Mucosa of rectum (tissue), 2 donors: ENCODE measurements around the gene ENTPD2.

ENCODE experiments used
- H3K27ac ChIP-seq, 2 donors: one replicate each; pipeline ENCODE4 v1.7.0; 2013; ENCODE audit warnings: inconsistent platforms in 2 of 2, low read depth in 2 of 2, low read length in 2 of 2
- H3K27me3 ChIP-seq, 2 donors: one replicate each; pipeline ENCODE4 v1.7.0; 2013; ENCODE audit warnings: low read length in 2 of 2; ENCODE audit not compliant: control insufficient read depth in 2 of 2, insufficient read depth in 2 of 2
- H3K36me3 ChIP-seq, 2 donors: one replicate each; pipeline ENCODE4 v1.7.0; 2013; ENCODE audit warnings: low read length in 2 of 2; ENCODE audit not compliant: control insufficient read depth in 2 of 2, insufficient read depth in 2 of 2
- H3K4me1 ChIP-seq, 2 donors: one replicate each; pipeline ENCODE4 v1.7.0; 2013; ENCODE audit warnings: low read length in 2 of 2, mild to moderate bottlenecking in 1 of 2; ENCODE audit not compliant: control insufficient read depth in 2 of 2, insufficient read depth in 2 of 2
- H3K4me3 ChIP-seq, 2 donors: one replicate each; pipeline ENCODE4 v1.7.0; 2013; ENCODE audit warnings: low read length in 2 of 2
- H3K9ac ChIP-seq, 2 donors: one replicate each; pipeline ENCODE4 v1.7.0; 2013; ENCODE audit warnings: low read length in 2 of 2, low read depth in 1 of 2, mild to moderate bottlenecking in 1 of 2
- H3K9me3 ChIP-seq, 2 donors: one replicate each; pipeline ENCODE4 v1.7.0; 2013; ENCODE audit warnings: low read length in 2 of 2; ENCODE audit not compliant: control insufficient read depth in 2 of 2
- donor health status: healthy.
- donor health status: Normal muscosa, but diverticular disease.

Gene ENTPD2

GRCh38 chr9:137087409-137087925, 33.6 kb upstream of the ENTPD2 start:
- Histone ChIP-seq H3K4me3 (peak overlapping the region; percentile 77 to 85), H3K36me3 (peaks cover 3 to 11% of the 10 kb centered on the region in 2 donors), H3K9me3 (no peaks in the 10 kb centered on the region), H3K27ac (peak overlapping the region; percentile 94 to 95), H3K4me1 (peaks cover 17 to 19% of the 10 kb centered on the region in 2 donors), H3K9ac (peak overlapping the region; percentile 68 to 88), H3K27me3 (no peaks in the 10 kb centered on the region)

DNA sequence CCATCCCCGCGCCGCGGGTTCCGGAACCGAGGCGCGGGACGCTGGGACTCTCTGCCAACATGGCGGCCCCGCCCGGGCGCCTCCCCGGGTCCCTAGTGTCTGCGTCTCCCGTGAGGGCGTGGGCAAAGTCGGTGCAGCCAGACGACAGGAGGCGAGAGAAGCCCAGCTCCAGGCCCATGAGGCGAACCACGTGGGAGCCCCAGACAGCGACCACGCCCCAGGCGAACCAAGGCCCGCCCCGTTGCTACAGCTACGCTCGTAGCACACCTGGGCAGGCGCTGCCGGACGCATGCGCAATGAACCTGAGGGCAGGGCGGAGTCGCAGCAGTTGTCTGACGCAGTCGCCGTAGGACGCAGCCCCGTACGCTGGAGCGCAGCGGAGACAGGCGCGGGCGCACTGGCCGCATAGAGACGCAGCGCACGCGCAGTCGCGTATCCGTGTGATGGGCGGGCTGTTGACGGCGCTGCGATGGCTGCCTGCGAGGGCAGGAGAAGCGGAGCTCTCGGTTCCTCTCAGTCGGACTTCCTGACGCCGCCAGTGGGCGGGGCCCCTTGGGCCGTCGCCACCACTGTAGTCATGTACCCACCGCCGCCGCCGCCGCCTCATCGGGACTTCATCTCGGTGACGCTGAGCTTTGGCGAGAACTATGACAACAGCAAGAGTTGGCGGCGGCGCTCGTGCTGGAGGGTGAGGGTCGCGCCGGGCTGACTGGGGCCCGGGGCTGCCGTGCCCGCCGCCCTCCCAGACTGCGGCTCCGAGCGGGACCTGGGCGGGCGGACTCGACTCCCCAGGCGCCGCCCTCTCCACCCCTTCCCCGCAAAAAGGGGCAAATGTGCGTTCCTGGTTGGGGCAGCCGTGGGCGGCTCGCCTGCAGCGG, 32.9 kb upstream of the ENTPD2 start, which contains the start of gene MAN1B1:
Gene MAN1B1, plus strand, starts transcription at position 455 of the 878 bp plus-strand sequence. Its CDS starts 15 bp downstream, at position 470.
- H3K4me3 ChIP-seq: peak within 1 kb of the TSS; percentile 77 to 85
- H3K9me3 ChIP-seq: no peaks in the 10 kb centered on the region
- peaks cover 3 to 15% of the 10 kb centered on the region in 2 donors for H3K36me3 ChIP-seq
- H3K27ac ChIP-seq: peak within 1 kb of the TSS; percentile 94 to 95
- H3K4me1 ChIP-seq: peaks cover 17 to 19% of the 10 kb centered on the region in 2 donors
- H3K9ac ChIP-seq: peak within 1 kb of the TSS; percentile 75 to 88
- H3K27me3 ChIP-seq: no peaks in the 10 kb centered on the region

DNA sequence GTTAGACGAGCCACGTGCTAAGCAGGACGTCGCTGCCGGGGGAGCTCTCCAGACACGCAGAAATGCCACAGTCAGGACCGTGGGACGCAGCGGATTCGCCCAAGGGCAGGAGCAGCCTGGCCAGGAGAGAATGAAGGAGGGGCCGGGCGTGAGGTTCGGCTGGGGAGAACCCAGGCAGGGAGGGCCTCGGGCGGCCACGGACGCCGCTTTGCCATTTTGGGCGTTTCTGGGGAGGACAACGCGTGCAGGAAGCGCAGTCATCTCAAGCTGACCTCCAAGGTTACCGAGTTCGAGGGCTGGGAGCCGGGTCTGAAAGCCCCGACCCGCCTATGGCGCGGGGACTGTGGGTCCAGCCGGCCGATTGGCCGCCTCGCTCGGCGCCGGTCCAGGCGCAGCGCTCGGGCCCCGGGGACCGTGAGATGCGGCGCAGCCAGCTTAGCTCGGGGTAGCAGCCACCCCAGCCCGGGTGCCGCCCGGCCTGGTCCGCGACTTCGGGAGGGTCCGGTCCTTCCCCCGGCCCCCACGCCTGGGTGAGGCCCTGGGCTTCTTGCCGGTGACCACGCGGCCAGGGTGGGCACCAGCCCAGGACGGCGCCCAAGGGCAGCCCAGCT, 32.2 kb upstream of the ENTPD2 start:
- H3K4me1 ChIP-seq: peaks cover 17 to 19% of the 10 kb centered on the region in 2 donors
- H3K4me3 ChIP-seq: peak overlapping the region; percentile 77 to 85
- peaks cover 3 to 15% of the 10 kb centered on the region in 2 donors for H3K36me3 ChIP-seq
- no peaks in the 10 kb centered on the region for H3K27me3 ChIP-seq
- H3K9me3 ChIP-seq: no peaks in the 10 kb centered on the region
- peak overlapping the region; percentile 94 to 95 for H3K27ac ChIP-seq
- peak overlapping the region; percentile 75 to 88 for H3K9ac ChIP-seq

GRCh38 chr9:137084526-137084925, 30.7 kb upstream of the ENTPD2 start:
- Histone ChIP-seq H3K27ac (no peak overlapping the region), H3K4me1 (peaks cover 18 to 19% of the 10 kb centered on the region in 2 donors), H3K27me3 (no peaks in the 10 kb centered on the region)

DNA sequence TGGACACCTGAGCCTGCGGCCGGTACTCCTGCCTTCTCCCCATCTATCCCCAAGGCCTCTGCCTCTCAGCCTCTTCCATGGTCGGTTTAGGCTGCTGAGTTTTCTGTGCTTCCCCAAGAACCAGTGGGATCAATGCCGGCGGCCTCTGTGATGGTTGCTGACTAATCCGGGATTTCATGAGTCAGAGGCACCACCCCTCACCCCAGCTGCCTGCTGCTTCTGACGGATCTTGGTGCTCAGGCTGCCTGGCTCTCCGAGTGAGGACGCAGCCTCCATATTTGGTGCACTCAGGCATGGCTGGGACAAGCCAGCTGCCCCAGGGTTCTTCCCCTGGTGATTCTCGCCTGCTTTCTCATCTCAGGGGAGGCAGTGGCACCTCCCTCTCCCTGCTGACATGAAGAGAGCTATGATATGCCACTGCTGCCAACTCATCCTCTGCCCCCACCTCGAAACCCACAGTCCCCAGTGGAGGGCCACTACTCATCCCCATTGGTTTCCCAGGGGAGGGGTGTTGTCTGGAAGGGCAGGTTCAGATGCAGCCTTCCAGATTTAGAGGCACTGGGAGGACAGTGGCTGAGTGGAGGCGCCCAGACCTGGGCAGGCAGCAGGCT, 29.6 kb upstream of the ENTPD2 start:
- H3K36me3 ChIP-seq: peaks cover 0 to 29% of the 10 kb centered on the region in 2 donors
- peak overlapping the region; percentile 32 to 45 for H3K27ac ChIP-seq
- H3K9ac ChIP-seq: no peak overlapping the region
- no peak overlapping the region for H3K4me3 ChIP-seq
- H3K4me1 ChIP-seq: peaks cover 28 to 29% of the 10 kb centered on the region in 2 donors
- no peaks in the 10 kb centered on the region for H3K9me3 ChIP-seq
- no peaks in the 10 kb centered on the region for H3K27me3 ChIP-seq

More at GRCh38 chr9:137084526-137084925, 30.7 kb upstream of the ENTPD2 start:
- peaks cover 3 to 25% of the 10 kb centered on the region in 2 donors for H3K36me3 ChIP-seq
- H3K4me3 ChIP-seq: no peak overlapping the region
- H3K9me3 ChIP-seq: no peaks in the 10 kb centered on the region
- no peak overlapping the region for H3K9ac ChIP-seq

- no peak overlapping the region for H3K27ac ChIP-seq
- no peaks in the 10 kb centered on the region for H3K27me3 ChIP-seq
- H3K9me3 ChIP-seq: no peaks in the 10 kb centered on the region
- H3K4me3 ChIP-seq: no peak overlapping the region
- peaks cover 32 to 33% of the 10 kb centered on the region in 2 donors for H3K4me1 ChIP-seq
- H3K9ac ChIP-seq: no peak overlapping the region
- peaks cover 0 to 29% of the 10 kb centered on the region in 2 donors for H3K36me3 ChIP-seq
These were observed 29.0 kb upstream of the ENTPD2 start for GRCh38 chr9:137082925-137083290.

DNA sequence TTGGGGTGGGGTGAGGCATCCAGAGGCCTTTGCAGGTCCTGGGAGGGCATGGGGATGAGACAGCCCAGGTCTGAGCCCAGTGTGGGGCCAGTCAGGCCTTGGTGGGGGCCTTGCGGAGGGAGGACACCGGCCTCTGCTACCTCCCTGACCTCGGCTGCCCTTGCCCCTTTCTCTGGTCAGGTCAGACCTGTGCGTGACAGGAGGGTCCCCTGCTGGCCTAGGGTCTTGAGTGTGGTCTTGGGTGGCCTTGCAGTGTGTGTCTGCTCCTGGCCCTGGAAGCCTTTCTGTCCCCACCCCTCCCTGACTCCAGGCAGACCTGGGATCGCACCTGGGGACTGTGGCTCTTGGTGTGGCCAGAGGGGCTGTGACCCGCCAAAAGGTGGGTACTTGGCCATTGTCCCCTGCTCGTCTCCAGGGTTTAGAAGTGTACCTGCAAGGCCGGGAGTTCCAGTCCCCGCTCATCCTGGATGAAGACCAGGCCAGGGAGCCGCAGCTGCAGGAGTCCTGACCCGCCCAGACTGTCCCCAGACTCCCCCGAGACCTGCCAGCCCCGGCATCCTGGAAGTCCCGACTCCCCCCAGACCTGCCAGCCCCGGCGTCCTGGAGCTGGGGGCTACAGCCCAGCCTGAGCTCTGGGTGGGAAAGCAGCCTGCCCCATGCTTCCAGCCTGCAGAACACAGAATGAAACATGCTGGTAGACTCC, 28.5 kb upstream of the ENTPD2 start:
- Histone ChIP-seq H3K27me3 (no peaks in the 10 kb centered on the region), H3K4me3 (no peak overlapping the region), H3K4me1 (peaks cover 28% of the 10 kb centered on the region in 2 donors), H3K36me3 (peaks cover 0 to 29% of the 10 kb centered on the region in 2 donors), H3K9ac (no peak overlapping the region), H3K9me3 (no peaks in the 10 kb centered on the region), H3K27ac (no peak overlapping the region)

GRCh38 chr9:137080260-137081122, 26.6 kb upstream of the ENTPD2 start:
- Histone ChIP-seq H3K27me3 (no peaks in the 10 kb centered on the region), H3K4me1 (peaks cover 19 to 20% of the 10 kb centered on the region in 2 donors), H3K9me3 (no peaks in the 10 kb centered on the region), H3K4me3 (no peak overlapping the region), H3K27ac (no peak overlapping the region), H3K36me3 (peaks cover 0 to 29% of the 10 kb centered on the region in 2 donors), H3K9ac (no peak overlapping the region)

DNA sequence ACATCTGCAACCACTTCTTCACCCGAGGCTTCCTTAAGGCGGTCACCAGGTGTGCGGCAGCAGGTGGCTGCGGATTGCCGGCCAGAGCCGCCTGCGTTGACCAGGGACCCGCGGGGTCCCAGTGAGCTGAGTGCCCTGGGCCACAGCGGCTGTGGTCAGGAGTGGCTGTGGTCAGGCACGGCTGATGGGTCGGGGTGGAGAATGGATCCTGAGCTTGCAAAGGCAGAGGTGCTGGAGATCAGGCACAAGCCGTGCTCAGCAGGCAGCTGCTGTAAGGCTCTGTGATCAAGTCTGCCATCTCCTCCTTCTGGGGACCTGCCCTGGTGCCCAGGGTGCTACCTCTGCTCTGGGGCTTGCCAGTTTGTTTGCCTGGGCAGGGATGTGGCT, 25.5 kb upstream of the ENTPD2 start:
- Histone ChIP-seq H3K27me3 (no peaks in the 10 kb centered on the region), H3K9ac (no peak overlapping the region), H3K36me3 (peaks cover 0 to 29% of the 10 kb centered on the region in 2 donors), H3K27ac (no peak overlapping the region), H3K9me3 (no peaks in the 10 kb centered on the region), H3K4me1 (peaks cover 17 to 18% of the 10 kb centered on the region in 2 donors), H3K4me3 (no peak overlapping the region)
